Mesenchymal stem cell (in vitro differentiated cells and primary cell): ENCODE measurements around the gene RTP3.

ENCODE experiments used
- DNase-seq: peaks from one replicate; pipeline ENCODE4 v3.0.0-alpha.2; 2013
- H2AFZ ChIP-seq: one replicate; pipeline ENCODE4 v1.6.1; 2013; ENCODE audit warnings: low read depth, mild to moderate bottlenecking, control low read depth, inconsistent platforms, low read length, moderate library complexity
- H2AK5ac ChIP-seq: 2 replicates; pipeline ENCODE4 v1.6.1; 2013; ENCODE audit warnings: low read length, moderate library complexity, mild to moderate bottlenecking, inconsistent platforms; ENCODE audit not compliant: severe bottlenecking
- H2BK120ac ChIP-seq: one replicate; pipeline ENCODE4 v1.6.1; 2013; ENCODE audit warnings: low read depth, mild to moderate bottlenecking, inconsistent platforms, low read length, moderate library complexity
- H2BK12ac ChIP-seq, 2 experiments: one replicate each; pipeline ENCODE4 v1.6.1; 2013; ENCODE audit warnings: inconsistent platforms in 2 of 2, low read length in 2 of 2, mild to moderate bottlenecking in 2 of 2, moderate library complexity in 2 of 2, control low read depth in 1 of 2
- H2BK15ac ChIP-seq: one replicate; pipeline ENCODE4 v1.6.1; 2013; ENCODE audit warnings: mild to moderate bottlenecking, low read depth, inconsistent platforms; ENCODE audit not compliant: poor library complexity, severe bottlenecking
- H2BK5ac ChIP-seq: 2 replicates; pipeline ENCODE4 v1.6.1; 2013; ENCODE audit warnings: low read depth, mild to moderate bottlenecking, low read length, control low read depth, inconsistent platforms; ENCODE audit not compliant: poor library complexity, severe bottlenecking
- H3K14ac ChIP-seq, 2 experiments: one replicate each; pipeline ENCODE4 v1.6.1; 2013; ENCODE audit warnings: inconsistent platforms in 2 of 2, low read length in 2 of 2, control low read depth in 1 of 2, mild to moderate bottlenecking in 1 of 2, moderate library complexity in 1 of 2
- H3K18ac ChIP-seq, 2 experiments: one replicate each; pipeline ENCODE4 v1.6.1; 2013; ENCODE audit warnings: inconsistent platforms in 2 of 2, low read length in 2 of 2, control low read depth in 1 of 2, low read depth in 1 of 2, mild to moderate bottlenecking in 1 of 2
- H3K23ac ChIP-seq, 2 experiments: one replicate each; pipeline ENCODE4 v1.6.1; 2013; ENCODE audit warnings: inconsistent platforms in 2 of 2, low read length in 2 of 2, mild to moderate bottlenecking in 2 of 2, moderate library complexity in 2 of 2, control low read depth in 1 of 2
- H3K27ac ChIP-seq: 2 replicates; pipeline ENCODE4 v1.5.1; 2013; ENCODE audit warnings: mild to moderate bottlenecking, moderate library complexity, low read length, control low read depth, inconsistent platforms; ENCODE audit not compliant: poor library complexity, severe bottlenecking
- H3K27me3 ChIP-seq, 2 experiments: 2 replicates each; pipeline versions ENCODE4 v1.6.1 to v1.7.0; 2013; ENCODE audit warnings: low read length in 2 of 2, mild to moderate bottlenecking in 2 of 2, moderate library complexity in 2 of 2, control low read depth in 1 of 2, inconsistent platforms in 1 of 2; ENCODE audit not compliant: control insufficient read depth in 1 of 2, insufficient read depth in 1 of 2
- H3K36me3 ChIP-seq, 2 experiments: 2 replicates each; pipeline versions ENCODE4 v1.6.1 to v1.7.0; 2013; ENCODE audit warnings: low read length in 2 of 2, control low read depth in 1 of 2, inconsistent platforms in 1 of 2, low read depth in 1 of 2, mild to moderate bottlenecking in 1 of 2; ENCODE audit not compliant: insufficient read depth in 2 of 2, control insufficient read depth in 1 of 2
- H3K4ac ChIP-seq, 2 experiments: one replicate each; pipeline ENCODE4 v1.6.1; 2013; ENCODE audit warnings: inconsistent platforms in 2 of 2, low read length in 2 of 2, mild to moderate bottlenecking in 2 of 2, moderate library complexity in 2 of 2, control low read depth in 1 of 2, low read depth in 1 of 2
- H3K4me1 ChIP-seq: 2 replicates; pipeline ENCODE4 v1.6.1; 2013; ENCODE audit warnings: low read depth, low read length, control low read depth; ENCODE audit not compliant: control insufficient read depth, insufficient read depth
- H3K4me2 ChIP-seq: 2 replicates; pipeline ENCODE4 v1.6.1; 2013; ENCODE audit warnings: low read length, mild to moderate bottlenecking, inconsistent platforms; ENCODE audit not compliant: poor library complexity, severe bottlenecking
- H3K4me3 ChIP-seq, 2 experiments: 2 replicates each; pipeline versions ENCODE4 v1.5.1 to v1.7.0; 2013; ENCODE audit warnings: low read length in 2 of 2, mild to moderate bottlenecking in 2 of 2, control low read depth in 1 of 2, low read depth in 1 of 2; ENCODE audit not compliant: insufficient read depth in 1 of 2
- H3K79me1 ChIP-seq: replicated peaks from 2 replicates; pipeline ENCODE4 v1.6.1; 2013; ENCODE audit warnings: mild to moderate bottlenecking, control low read depth, low read length, inconsistent platforms; ENCODE audit not compliant: poor library complexity, severe bottlenecking
- H3K9ac ChIP-seq: 2 replicates; pipeline ENCODE4 v1.7.0; 2013; ENCODE audit warnings: mild to moderate bottlenecking, low read length, moderate library complexity
- H3K9me3 ChIP-seq: 2 replicates; pipeline ENCODE4 v1.7.0; 2013; ENCODE audit warnings: mild to moderate bottlenecking, low read length; ENCODE audit not compliant: control insufficient read depth
- H4K8ac ChIP-seq: one replicate; pipeline ENCODE4 v1.6.1; 2013; ENCODE audit warnings: inconsistent platforms, mild to moderate bottlenecking, low read length, moderate library complexity
- H4K91ac ChIP-seq: one replicate; pipeline ENCODE4 v1.6.1; 2013; ENCODE audit warnings: mild to moderate bottlenecking, low read length, inconsistent platforms
- WGBS: methylation state at CpG from one replicate; pipeline ENCODE4 v1.1.7; 2013; ENCODE audit warnings: mixed read lengths; 5-methylcytosine and 5-hydroxymethylcytosine counted together

The RTP3 gene

DNA sequence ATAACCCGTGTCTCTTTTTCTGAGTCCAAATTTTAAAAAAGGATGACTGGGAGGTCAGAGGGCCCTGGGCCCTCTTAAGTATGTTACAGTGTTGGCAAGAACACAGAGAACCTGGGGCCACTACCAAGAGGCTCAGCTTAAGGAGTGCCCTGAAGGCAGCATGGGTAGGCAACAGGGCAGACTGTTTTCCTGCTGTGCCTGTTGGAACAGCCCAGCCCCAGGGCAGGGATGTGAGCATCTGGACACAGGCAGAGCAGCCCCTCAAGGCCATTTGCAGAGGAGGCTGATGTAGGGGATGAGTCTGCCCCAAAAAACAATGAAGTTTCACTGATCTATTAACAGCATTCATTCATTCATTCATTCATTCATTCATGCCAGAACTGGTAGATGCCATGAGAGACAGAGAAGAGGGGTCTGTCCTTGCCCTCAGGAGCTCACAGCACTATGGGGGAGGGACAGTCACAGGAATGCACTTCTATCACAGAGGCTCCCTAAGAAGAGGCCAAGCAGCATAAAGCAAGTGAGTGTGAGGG is 30.8 kb upstream of the RTP3 start:
- Histone ChIP-seq H3K79me1 (no peaks in the 10 kb centered on the region), H3K4me1 (no peaks in the 10 kb centered on the region), H3K18ac (no peak overlapping the region), H3K27ac (no peak overlapping the region), H3K4me3 (no peak overlapping the region), H3K27me3 (peaks cover 80 to 85% of the 10 kb centered on the region in 2 experiments), H4K8ac (no peak overlapping the region), H2BK15ac (no peak overlapping the region), H3K14ac (no peak overlapping the region), H4K91ac (no peak overlapping the region), H2AFZ (no peak overlapping the region), H3K9ac (no peak overlapping the region), H3K4ac (no peak overlapping the region), H3K36me3 (no peaks in the 10 kb centered on the region), H2BK12ac (no peak overlapping the region), H2BK120ac (no peak overlapping the region), H3K23ac (no peak overlapping the region), H2AK5ac (no peak overlapping the region), H2BK5ac (no peak overlapping the region), H3K9me3 (no peaks in the 10 kb centered on the region), H3K4me2 (no peak overlapping the region)
- no peak for DNase-seq
- 77% methylated on average over 1 of the region's 1 CpG for WGBS

DNA sequence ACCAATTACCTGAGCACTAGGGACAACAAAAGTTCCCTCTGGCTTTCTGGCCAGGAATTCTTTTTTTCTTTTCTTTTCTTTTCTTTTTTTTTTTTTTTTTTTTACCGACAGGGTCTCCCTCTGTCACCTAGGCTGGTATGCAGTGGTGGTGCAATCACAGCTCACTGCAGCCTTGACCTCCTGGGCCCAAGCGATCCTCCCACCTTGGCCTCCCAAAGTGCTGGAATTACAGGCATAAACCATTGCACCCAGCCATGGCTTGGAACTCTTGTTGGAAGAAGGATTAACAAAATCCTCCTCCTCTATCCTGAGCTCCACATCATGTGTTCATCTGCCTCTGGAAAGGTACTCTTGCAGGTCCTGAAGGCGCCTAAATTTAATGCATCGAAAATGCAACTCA is 30.2 kb upstream of the RTP3 start:
- Histone ChIP-seq H3K9me3 (no peaks in the 10 kb centered on the region), H3K18ac (no peak overlapping the region), H3K27me3 (peaks cover 80 to 85% of the 10 kb centered on the region in 2 experiments), H3K9ac (no peak overlapping the region), H2AK5ac (no peak overlapping the region), H2AFZ (no peak overlapping the region), H2BK15ac (no peak overlapping the region), H3K79me1 (no peaks in the 10 kb centered on the region), H3K14ac (no peak overlapping the region), H3K27ac (no peak overlapping the region), H2BK120ac (no peak overlapping the region), H4K8ac (no peak overlapping the region), H4K91ac (no peak overlapping the region), H3K4me1 (no peaks in the 10 kb centered on the region), H2BK5ac (no peak overlapping the region), H2BK12ac (no peak overlapping the region), H3K4ac (no peak overlapping the region), H3K23ac (no peak overlapping the region), H3K4me3 (no peak overlapping the region), H3K4me2 (no peak overlapping the region), H3K36me3 (no peaks in the 10 kb centered on the region)
- WGBS, result 84% methylated on average over 4 of the region's 4 CpGs
- no peak for DNase-seq

GRCh38 chr3:46468753-46469600 is 28.8 kb upstream of the RTP3 start:
- Histone ChIP-seq H3K79me1 (no peaks in the 10 kb centered on the region), H3K4ac (no peak overlapping the region), H4K8ac (no peak overlapping the region), H3K27me3 (peaks cover 77 to 81% of the 10 kb centered on the region in 2 experiments), H3K4me2 (no peak overlapping the region), H3K4me1 (no peaks in the 10 kb centered on the region), H3K36me3 (no peaks in the 10 kb centered on the region), H3K27ac (no peak overlapping the region), H2BK5ac (no peak overlapping the region), H3K9me3 (peaks cover 2% of the 10 kb centered on the region), H3K14ac (no peak overlapping the region), H3K9ac (no peak overlapping the region), H3K4me3 (no peak overlapping the region), H3K18ac (no peak overlapping the region), H2BK15ac (no peak overlapping the region), H2AFZ (no peak overlapping the region), H3K23ac (no peak overlapping the region), H2BK12ac (no peak overlapping the region), H4K91ac (no peak overlapping the region), H2BK120ac (no peak overlapping the region), H2AK5ac (no peak overlapping the region)
- 90% methylated on average over 5 of the region's 6 CpGs for WGBS
- no peak for DNase-seq

- peaks cover 69 to 77% of the 10 kb centered on the region in 2 experiments for H3K27me3 ChIP-seq
- no peak overlapping the region for H3K9ac ChIP-seq
- no peak overlapping the region for H2AK5ac ChIP-seq
- H2BK12ac ChIP-seq, result no peak overlapping the region
- H3K4ac ChIP-seq, result no peak overlapping the region
- H2AFZ ChIP-seq, result no peak overlapping the region
- H3K27ac ChIP-seq, result no peak overlapping the region
- no peak overlapping the region for H3K23ac ChIP-seq
- H3K79me1 ChIP-seq, result no peaks in the 10 kb centered on the region
- no peaks in the 10 kb centered on the region for H3K4me1 ChIP-seq
- no peak overlapping the region for H2BK5ac ChIP-seq
- peaks cover 10% of the 10 kb centered on the region for H3K9me3 ChIP-seq
- H3K18ac ChIP-seq, result no peak overlapping the region
- WGBS, result 48% methylated on average over 3 of the region's 3 CpGs
- no peak overlapping the region for H2BK120ac ChIP-seq
- H3K4me3 ChIP-seq, result no peak overlapping the region
- no peak overlapping the region for H2BK15ac ChIP-seq
- no peak overlapping the region for H3K4me2 ChIP-seq
- no peak for DNase-seq
- H3K14ac ChIP-seq, result no peak overlapping the region
- no peaks in the 10 kb centered on the region for H3K36me3 ChIP-seq
- no peak overlapping the region for H4K91ac ChIP-seq
- H4K8ac ChIP-seq, result no peak overlapping the region
Observed at GRCh38 chr3:46469680-46470357, 28.0 kb upstream of the RTP3 start.
